Fibroblast of mammary gland (primary cell): Measurements from ENCODE around the gene OLFML2B.

Experiments
- DNase-seq: peaks from one replicate; pipeline ENCODE4 v3.0.0-alpha.2; 2010; ENCODE audit warnings: low read depth
- H3K4me3 ChIP-seq: 2 replicates; pipeline ENCODE4 v1.5.1; 2011; ENCODE audit warnings: low read depth, mild to moderate bottlenecking, low read length, moderate library complexity; ENCODE audit not compliant: control insufficient read depth
- CTCF ChIP-seq: conservative IDR thresholded peaks from 2 replicates; pipeline ENCODE4 v1.5.1; 2011; ENCODE audit warnings: low read depth, low read length, inconsistent platforms; ENCODE audit not compliant: control insufficient read depth, insufficient read depth

OLFML2B gene

GRCh38 chr1:162011337-162012012, 12.2 kb downstream of the OLFML2B start:
- no peak for TF ChIP-seq CTCF
- DNase-seq: peak; percentile 36

DNA sequence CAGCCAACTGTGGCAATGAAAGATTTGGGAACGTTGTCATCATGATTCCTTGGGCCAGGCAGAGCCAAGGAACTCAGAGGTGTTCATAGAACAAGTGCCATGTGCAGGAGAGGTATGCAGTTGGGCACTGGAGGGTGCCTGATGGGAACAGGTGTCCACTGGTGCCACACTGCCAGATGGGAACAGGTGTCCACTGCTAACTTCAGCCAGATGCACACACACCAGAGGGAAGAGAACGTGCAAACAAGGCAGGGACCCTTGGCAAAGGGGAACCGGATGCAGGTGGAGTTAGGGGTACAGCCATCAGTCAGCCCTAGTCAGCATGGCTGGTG, 13.5 kb downstream of the OLFML2B start:
- TF ChIP-seq CTCF: no peak
- no peak overlapping the region for H3K4me3 ChIP-seq
- DNase-seq: no peak

More at GRCh38 chr1:162011337-162012012, 12.2 kb downstream of the OLFML2B start:
- H3K4me3 ChIP-seq: no peak overlapping the region

DNA sequence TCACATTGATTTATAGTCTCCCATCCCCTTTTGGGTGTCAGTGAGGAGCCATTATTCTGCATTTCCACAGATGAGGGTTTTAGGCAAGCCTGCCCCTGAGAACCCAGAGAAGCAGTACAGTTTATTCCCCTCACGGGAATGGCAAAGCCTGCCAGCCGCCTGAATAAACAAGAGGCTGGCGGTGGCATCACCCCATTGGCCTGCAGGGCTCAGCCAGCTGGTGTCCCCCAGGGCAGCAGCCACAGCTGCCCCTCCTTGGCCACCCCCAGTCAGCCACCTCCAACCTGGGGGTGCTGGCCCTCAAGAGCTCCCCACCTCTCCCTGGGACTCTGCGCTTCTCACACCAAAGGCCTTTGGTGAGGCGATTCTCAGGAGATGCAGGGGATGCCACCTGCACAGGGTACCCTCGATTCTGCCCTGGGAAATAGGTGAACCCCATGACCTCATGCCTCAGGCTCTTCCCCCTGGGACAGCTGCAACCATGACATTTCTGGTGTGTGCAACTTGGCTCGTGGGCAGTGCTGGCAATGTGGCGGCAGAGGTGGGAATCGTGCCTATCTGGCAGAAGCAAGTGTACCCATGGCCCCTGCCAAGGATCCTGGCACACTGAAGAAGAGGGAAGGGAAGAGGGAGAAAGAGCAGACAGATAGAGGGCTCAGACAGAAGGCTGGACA, 14.0 kb downstream of the OLFML2B start:
- DNase-seq: no peak
- TF ChIP-seq CTCF: no peak
- H3K4me3 ChIP-seq: no peak overlapping the region

DNA sequence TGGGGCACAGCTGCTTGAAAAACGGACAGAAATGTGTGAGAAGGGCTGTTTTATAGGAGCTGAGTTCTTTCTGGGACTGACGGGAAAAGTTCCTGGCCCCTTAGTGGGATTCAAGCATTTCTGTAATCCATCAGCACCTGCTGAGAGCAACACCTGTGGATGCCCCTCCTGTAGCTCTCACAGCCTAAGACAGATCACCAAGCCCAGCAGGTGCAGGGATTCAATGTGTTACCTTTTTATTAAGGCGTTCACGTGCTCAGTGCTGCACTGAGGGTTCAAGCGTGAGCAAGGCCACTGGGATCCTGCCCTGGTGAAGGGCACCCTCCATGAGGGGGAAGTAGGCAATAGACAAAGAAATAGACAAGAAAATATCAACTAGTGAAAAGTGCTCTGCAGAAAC, 14.9 kb downstream of the OLFML2B start:
- TF ChIP-seq CTCF: no peak
- DNase-seq: no peak
- H3K4me3 ChIP-seq: no peak overlapping the region

- TF ChIP-seq CTCF: no peak
- no peak for DNase-seq
- H3K4me3 ChIP-seq: no peak overlapping the region
Observed at GRCh38 chr1:162007466-162007865, 16.2 kb downstream of the OLFML2B start.

GRCh38 chr1:162006081-162006480, 17.6 kb downstream of the OLFML2B start:
- DNase-seq: no peak
- no peak overlapping the region for H3K4me3 ChIP-seq
- TF ChIP-seq CTCF: no peak

- no peak overlapping the region for H3K4me3 ChIP-seq
- no peak for DNase-seq
- no peak for TF ChIP-seq CTCF
Observed at GRCh38 chr1:162004441-162004950, 19.2 kb downstream of the OLFML2B start.
